Measurements from ENCODE around the gene KREMEN1. TPM values are rescaled to one million over a fixed set of nuclear protein-coding genes. Genes with fewer than 3 reads are reported as not detected.

Gene KREMEN1
- total RNA-seq, 1 experiment from 2014 or later = 31.9 TPM

- CTCF ChIA-PET = no interaction called here
- H3K4me1 ChIP-seq (ENCODE audit: control insufficient read depth in 1 of 2, insufficient read depth in 2 of 2, low read length in 2 of 2) = peaks cover 3 to 8% of the 10 kb centered on the region in 2 experiments; a peak in 2 of 4 replicates
- ATAC-seq = no peak
- no peak overlapping the region for H3K4me2 ChIP-seq (ENCODE audit: low read length)
- H3K9ac ChIP-seq (ENCODE audit: low read length) = no peak overlapping the region
- no peaks in the 10 kb centered on the region for H3K36me3 ChIP-seq (ENCODE audit: control insufficient read depth in 1 of 2, insufficient read depth in 2 of 2, low read length in 2 of 2)
- BruUV-seq (replicated peaks) = no TSS peak
- no peaks in the 10 kb centered on the region for H3K27me3 ChIP-seq (ENCODE audit: insufficient read depth, low read length)
- H3K27ac ChIP-seq (ENCODE audit: low read depth, low read length) = no peak overlapping the region
- POLR2A ChIA-PET = no interaction called here
- intact Hi-C loops (cut with micrococcal nuclease) = loop anchor here (5.0 to 10.0 kb wide), 3 partner anchors 93 to 354 kb away; no protein-coding TSS in a partner anchor
- no peaks in the 10 kb centered on the region for H4K20me1 ChIP-seq (ENCODE audit: insufficient read depth)
- no peaks in the 10 kb centered on the region for H3K9me2 ChIP-seq (ENCODE audit: insufficient read depth)
- no peak overlapping the region for H3K4me3 ChIP-seq (replicated peaks in 1 of 2; ENCODE audit: low read depth in 1 of 2, low read length in 2 of 2)
- H3K9me3 ChIP-seq (ENCODE audit: control insufficient read depth in 1 of 2, insufficient read depth in 1 of 2, low read depth in 1 of 2, low read length in 2 of 2) = no peaks in the 10 kb centered on the region
- no peak for TF ChIP-seq CTCF (IDR thresholded peaks at IDR 0.05 in 2 of 3, conservative IDR thresholded peaks at IDR 0.05 in 1 of 3; ENCODE audit: borderline replicate concordance in 1 of 3, insufficient read depth in 1 of 3, low read depth in 2 of 3, low read length in 2 of 3)
- TF ChIP-seq POLR2A (IDR thresholded peaks at IDR 0.05; ENCODE audit: borderline replicate concordance, extremely low read depth, insufficient read depth, insufficient read length) = no peak
- TF ChIP-seq YY1 (IDR thresholded peaks at IDR 0.05; ENCODE audit: extremely low read depth, insufficient replicate concordance, low read depth, low read length) = no peak
- no peak for TF ChIP-seq SRF (IDR thresholded peaks at IDR 0.05; ENCODE audit: low read depth)
- TF ChIP-seq TCF7L2 (IDR thresholded peaks at IDR 0.05; ENCODE audit: borderline replicate concordance, extremely low read depth, insufficient read depth, insufficient read length) = no peak
- TF ChIP-seq ZFX (IDR thresholded peaks at IDR 0.05) = no peak
- no peak for TF ChIP-seq CEBPB (IDR thresholded peaks at IDR 0.05; ENCODE audit: low read depth)
- TF ChIP-seq CBX3 (IDR thresholded peaks at IDR 0.05; ENCODE audit: low read depth) = no peak
- TF ChIP-seq, protein P1, sequence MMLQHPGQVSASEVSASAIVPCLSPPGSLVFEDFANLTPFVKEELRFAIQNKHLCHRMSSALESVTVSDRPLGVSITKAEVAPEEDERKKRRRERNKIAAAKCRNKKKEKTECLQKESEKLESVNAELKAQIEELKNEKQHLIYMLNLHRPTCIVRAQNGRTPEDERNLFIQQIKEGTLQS (IDR thresholded peaks at IDR 0.05) = no peak
- TF ChIP-seq MAX (IDR thresholded peaks at IDR 0.05) = no peak
- TF ChIP-seq POLR2AphosphoS5 (IDR thresholded peaks at IDR 0.05; ENCODE audit: low read depth, low read length) = no peak
- no peak for TF ChIP-seq RAD21 (IDR thresholded peaks at IDR 0.05; ENCODE audit: low read depth)
- no peak for TF ChIP-seq REST (IDR thresholded peaks at IDR 0.05; ENCODE audit: low read depth)
- TF ChIP-seq FOSL1 (IDR thresholded peaks at IDR 0.05; ENCODE audit: low read depth) = no peak
- no peak for TF ChIP-seq EGR1 (IDR thresholded peaks at IDR 0.05; ENCODE audit: low read depth)
- TF ChIP-seq ELF1 (IDR thresholded peaks at IDR 0.05; ENCODE audit: borderline replicate concordance, low read depth) = no peak
- no peak for TF ChIP-seq SP1 (IDR thresholded peaks at IDR 0.05; ENCODE audit: low read depth)
- TF ChIP-seq, protein P2, sequence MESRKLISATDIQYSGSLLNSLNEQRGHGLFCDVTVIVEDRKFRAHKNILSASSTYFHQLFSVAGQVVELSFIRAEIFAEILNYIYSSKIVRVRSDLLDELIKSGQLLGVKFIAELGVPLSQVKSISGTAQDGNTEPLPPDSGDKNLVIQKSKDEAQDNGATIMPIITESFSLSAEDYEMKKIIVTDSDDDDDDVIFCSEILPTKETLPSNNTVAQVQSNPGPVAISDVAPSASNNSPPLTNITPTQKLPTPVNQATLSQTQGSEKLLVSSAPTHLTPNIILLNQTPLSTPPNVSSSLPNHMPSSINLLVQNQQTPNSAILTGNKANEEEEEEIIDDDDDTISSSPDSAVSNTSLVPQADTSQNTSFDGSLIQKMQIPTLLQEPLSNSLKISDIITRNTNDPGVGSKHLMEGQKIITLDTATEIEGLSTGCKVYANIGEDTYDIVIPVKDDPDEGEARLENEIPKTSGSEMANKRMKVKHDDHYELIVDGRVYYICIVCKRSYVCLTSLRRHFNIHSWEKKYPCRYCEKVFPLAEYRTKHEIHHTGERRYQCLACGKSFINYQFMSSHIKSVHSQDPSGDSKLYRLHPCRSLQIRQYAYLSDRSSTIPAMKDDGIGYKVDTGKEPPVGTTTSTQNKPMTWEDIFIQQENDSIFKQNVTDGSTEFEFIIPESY (IDR thresholded peaks at IDR 0.05; ENCODE audit: extremely low read depth, insufficient replicate concordance, low read length) = no peak
- no peak for TF ChIP-seq EZH2phosphoT487 (IDR thresholded peaks at IDR 0.05; ENCODE audit: borderline replicate concordance)
- RAD21 ChIA-PET (ENCODE audit: low non-redundant PET in 1 of 2, low total read pairs in 2 of 2, uncharacterized antibody in 2 of 2, unreplicated experiment in 2 of 2) = no interaction called here
- no peak overlapping the region for H2AFZ ChIP-seq (ENCODE audit: low read depth, low read length, poor library complexity, severe bottlenecking)
- no peak for DNase-seq (ENCODE audit: low read depth, low spot score)
- H3K79me2 ChIP-seq (ENCODE audit: insufficient read depth, low read length) = no peaks in the 10 kb centered on the region
Measured at GRCh38 chr22:29151316-29151715, 78.5 kb downstream of the KREMEN1 start.
